NB4 (cell line): ENCODE data around the gene OSBPL9.

Experiments used
- DNase-seq: peaks from one replicate; pipeline ENCODE4 v3.0.0; 2010; ENCODE audit warnings: low read depth
- H3K4me3 ChIP-seq: one replicate; pipeline ENCODE4 v1.5.1; 2011; ENCODE audit warnings: mild to moderate bottlenecking, low read depth, low read length, moderate library complexity
- CTCF ChIP-seq: IDR thresholded peaks from one replicate; pipeline ENCODE4 v1.5.1; 2012; ENCODE audit warnings: low read depth, low read length
- MAX ChIP-seq: IDR thresholded peaks from 2 replicates; pipeline ENCODE4 v1.6.1; 2011; ENCODE audit warnings: low read depth, low read length
- MYC ChIP-seq: IDR thresholded peaks from 2 replicates; pipeline ENCODE4 v1.6.1; 2011; ENCODE audit warnings: low read depth, low read length
- POLR2A ChIP-seq: IDR thresholded peaks from 2 replicates; pipeline ENCODE4 v1.6.1; 2011; ENCODE audit warnings: mild to moderate bottlenecking; ENCODE audit not compliant: insufficient read length; ENCODE audit errors: extremely low read depth

Gene OSBPL9

GRCh38 chr1:51829058-51829457, 212.2 kb downstream of the OSBPL9 start:
- DNase-seq: no peak
- H3K4me3 ChIP-seq: no peak overlapping the region
- TF ChIP-seq MYC: no peak
- TF ChIP-seq MAX: no peak
- TF ChIP-seq POLR2A: no peak
- TF ChIP-seq CTCF: no peak

- DNase-seq: no peak
- TF ChIP-seq MAX: no peak
- TF ChIP-seq CTCF: no peak
- no peak for TF ChIP-seq POLR2A
- TF ChIP-seq MYC: no peak
- no peak overlapping the region for H3K4me3 ChIP-seq
Measured at GRCh38 chr1:51833700-51834099, 216.8 kb downstream of the OSBPL9 start.

- H3K4me3 ChIP-seq: no peak overlapping the region
- DNase-seq: no peak
- TF ChIP-seq CTCF (no peak), POLR2A (no peak), MAX (no peak), MYC (no peak)
Measured at GRCh38 chr1:51837243-51837642, 220.4 kb downstream of the OSBPL9 start.
